Muscle of arm (tissue), 12 donors: ENCODE data around the gene CPAMD8. TPM values are rescaled to one million over a fixed set of nuclear protein-coding genes. Genes with fewer than 3 reads are reported as not detected.

Source experiments
- DNase-seq: peaks from one replicate; pipeline ENCODE4 v3.0.0-alpha.2; 2013
- polyA plus RNA-seq, 12 donors: library from polyadenylated mRNA; unstranded; fragments of 120-200 nt; gene quantifications; one replicate each; pipeline ENCODE4 v1.2.1, GENCODE V29; 2013; ENCODE audit not compliant: insufficient read length in 12 of 12

Gene CPAMD8
- polyA plus RNA-seq, 12 donors: 1.6 to 30.7 (median 4.1) TPM; not detected in 1

GRCh38 chr19:16892868-16893685 is 133.5 kb downstream of the CPAMD8 start:
- no peak for DNase-seq

- DNase-seq: no peak
Observed at GRCh38 chr19:16892436-16892835, 134.2 kb downstream of the CPAMD8 start.

- DNase-seq: no peak
Observed at GRCh38 chr19:16891696-16892382, 134.8 kb downstream of the CPAMD8 start.

- no peak for DNase-seq
Observed at GRCh38 chr19:16890461-16891184, 136.0 kb downstream of the CPAMD8 start.

- no peak for DNase-seq
Observed at GRCh38 chr19:16889883-16890460, 136.6 kb downstream of the CPAMD8 start.

- DNase-seq: no peak
Observed at GRCh38 chr19:16889366-16889882, 137.2 kb downstream of the CPAMD8 start.

GRCh38 chr19:16888629-16889365 is 137.8 kb downstream of the CPAMD8 start, which contains the start of gene F2RL3:
F2RL3 (plus strand) TSS chr19:16888999; CDS start chr19:16889190, 191 bp downstream.
- no peak for DNase-seq

GRCh38 chr19:16887353-16888265 is 139.0 kb downstream of the CPAMD8 start:
- DNase-seq: no peak

GRCh38 chr19:16886305-16886880 is 140.2 kb downstream of the CPAMD8 start:
- no peak for DNase-seq

- DNase-seq: no peak
Observed at GRCh38 chr19:16885166-16885565, 141.4 kb downstream of the CPAMD8 start.

GRCh38 chr19:16883522-16883921 is 143.1 kb downstream of the CPAMD8 start:
- DNase-seq: no peak

GRCh38 chr19:16882146-16882545 is 144.5 kb downstream of the CPAMD8 start:
- no peak for DNase-seq

- DNase-seq: no peak
Observed at GRCh38 chr19:16880884-16881554, 145.6 kb downstream of the CPAMD8 start.

GRCh38 chr19:16878181-16878965 is 148.2 kb downstream of the CPAMD8 start:
- no peak for DNase-seq

GRCh38 chr19:16877581-16877980 is 149.0 kb downstream of the CPAMD8 start:
- no peak for DNase-seq

- no peak for DNase-seq
Observed at GRCh38 chr19:16876904-16877361, 149.7 kb downstream of the CPAMD8 start.

GRCh38 chr19:16875584-16876555 is 150.7 kb downstream of the CPAMD8 start:
- no peak for DNase-seq
